Upper lobe of left lung (tissue), 4 donors: ENCODE data around the gene GOSR1.

ENCODE experiments used
- EP300 ChIP-seq, 4 donors: sonication (generic); formaldehyde crosslinking; IDR thresholded peaks; one replicate each; pipeline ENCODE4 v1.5.1; 2017; ENCODE audit warnings: antibody characterized with exemption in 4 of 4, control low read depth in 2 of 4
- POLR2A ChIP-seq, 4 donors: fragments of 450-650 bp; IDR thresholded peaks; one replicate each; pipeline ENCODE4 v1.5.1; 2016 to 2017; ENCODE audit warnings: antibody characterized with exemption in 4 of 4, mild to moderate bottlenecking in 2 of 4
- TF ChIP-seq, protein P1 (sequence below), 6 experiments: fragments of 450-650 bp in 4 of 6; fragments of 200-600 bp in 2 of 6; sonication (generic) in 2 of 6; IDR thresholded peaks; one replicate each; pipeline ENCODE4 v1.5.1; 2016 to 2019; ENCODE audit warnings: antibody characterized with exemption in 6 of 6

DNA sequence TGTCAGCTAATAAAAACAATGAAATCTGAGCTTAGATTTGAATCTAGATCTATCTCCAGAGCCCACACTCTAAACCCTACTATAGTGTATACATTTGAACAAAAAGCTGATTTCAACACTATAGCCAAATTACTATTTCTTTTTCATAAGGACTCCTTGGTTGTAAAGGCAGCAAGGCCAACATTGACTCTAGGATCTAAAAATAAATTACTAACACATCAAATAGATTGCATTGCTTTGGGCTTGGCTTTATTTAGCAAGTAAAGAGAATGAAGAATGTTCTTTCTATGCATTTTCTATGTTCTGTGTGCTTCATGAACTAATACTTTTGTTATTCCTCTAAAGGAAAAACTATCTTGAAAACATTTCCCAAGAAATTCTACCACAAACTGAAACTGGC, 5.3 kb downstream of the GOSR1 start:
- no peak for TF ChIP-seq POLR2A (IDR thresholded peaks at IDR 0.05)
- TF ChIP-seq, protein P1, sequence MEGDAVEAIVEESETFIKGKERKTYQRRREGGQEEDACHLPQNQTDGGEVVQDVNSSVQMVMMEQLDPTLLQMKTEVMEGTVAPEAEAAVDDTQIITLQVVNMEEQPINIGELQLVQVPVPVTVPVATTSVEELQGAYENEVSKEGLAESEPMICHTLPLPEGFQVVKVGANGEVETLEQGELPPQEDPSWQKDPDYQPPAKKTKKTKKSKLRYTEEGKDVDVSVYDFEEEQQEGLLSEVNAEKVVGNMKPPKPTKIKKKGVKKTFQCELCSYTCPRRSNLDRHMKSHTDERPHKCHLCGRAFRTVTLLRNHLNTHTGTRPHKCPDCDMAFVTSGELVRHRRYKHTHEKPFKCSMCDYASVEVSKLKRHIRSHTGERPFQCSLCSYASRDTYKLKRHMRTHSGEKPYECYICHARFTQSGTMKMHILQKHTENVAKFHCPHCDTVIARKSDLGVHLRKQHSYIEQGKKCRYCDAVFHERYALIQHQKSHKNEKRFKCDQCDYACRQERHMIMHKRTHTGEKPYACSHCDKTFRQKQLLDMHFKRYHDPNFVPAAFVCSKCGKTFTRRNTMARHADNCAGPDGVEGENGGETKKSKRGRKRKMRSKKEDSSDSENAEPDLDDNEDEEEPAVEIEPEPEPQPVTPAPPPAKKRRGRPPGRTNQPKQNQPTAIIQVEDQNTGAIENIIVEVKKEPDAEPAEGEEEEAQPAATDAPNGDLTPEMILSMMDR (IDR thresholded peaks at IDR 0.05) = no peak
- TF ChIP-seq EP300 (IDR thresholded peaks at IDR 0.05) = no peak
